GM19240 (cell line): ENCODE data around the gene HIGD1C.
"Not testable (repeated sequence)": the region's sequence is repeated elsewhere in the genome, so short reads cannot be mapped to it uniquely, and the experiment has no call there.

Experiments used
- DNase-seq: peaks from one replicate; pipeline ENCODE4 v3.0.0; 2011; ENCODE audit warnings: low spot score; ENCODE audit not compliant: insufficient read length

The HIGD1C gene

GRCh38 chr12:50933459-50934124 is 18.8 kb upstream of the HIGD1C start:
- no peak for DNase-seq

- no peak for DNase-seq
Observed at GRCh38 chr12:50934371-50934851, 17.9 kb upstream of the HIGD1C start.

GRCh38 chr12:50934981-50935807 is 17.1 kb upstream of the HIGD1C start:
- no peak for DNase-seq

- no peak for DNase-seq
Observed at GRCh38 chr12:50936821-50937530, 15.4 kb upstream of the HIGD1C start.

- no peak for DNase-seq
Observed at GRCh38 chr12:50937653-50938052, 14.7 kb upstream of the HIGD1C start.

GRCh38 chr12:50947933-50948626 is 4.3 kb upstream of the HIGD1C start:
- no peak for DNase-seq

GRCh38 chr12:50948798-50949197 is 3.5 kb upstream of the HIGD1C start:
- DNase-seq: no peak

- DNase-seq: no peak
Observed at GRCh38 chr12:50949801-50950302, 2.5 kb upstream of the HIGD1C start.

- no peak for DNase-seq
Observed at GRCh38 chr12:50951112-50951511, 1.2 kb upstream of the HIGD1C start.

GRCh38 chr12:50953047-50953446 is 703 bp downstream of the HIGD1C start:
- DNase-seq: no peak

- not testable (repeated sequence) for DNase-seq
Observed at GRCh38 chr12:50954789-50955188, 2.4 kb downstream of the HIGD1C start.

- no peak for DNase-seq
Observed at GRCh38 chr12:50955288-50955687, 2.9 kb downstream of the HIGD1C start.

GRCh38 chr12:50955697-50956096 is 3.4 kb downstream of the HIGD1C start:
- DNase-seq: no peak

GRCh38 chr12:50960130-50960529 is 7.8 kb downstream of the HIGD1C start:
- no peak for DNase-seq

- DNase-seq: no peak
Observed at GRCh38 chr12:50961708-50962107, 9.4 kb downstream of the HIGD1C start.

GRCh38 chr12:50964432-50964831 is 12.1 kb downstream of the HIGD1C start:
- no peak for DNase-seq

- no peak for DNase-seq
Observed at GRCh38 chr12:50971946-50972345, 19.6 kb downstream of the HIGD1C start.

GRCh38 chr12:50979369-50980052 is 27.2 kb downstream of the HIGD1C start:
- peak; percentile 14 for DNase-seq

GRCh38 chr12:50980545-50980944 is 28.2 kb downstream of the HIGD1C start:
- no peak for DNase-seq
